Ovary (tissue), 9 donors: ENCODE data around the gene DCAF7. TPM values are rescaled to one million over a fixed set of nuclear protein-coding genes. Genes with fewer than 3 reads are reported as not detected.

Source experiments
- DNase-seq, 5 donors: peaks; one replicate each; pipeline ENCODE4 v3.0.0-alpha.2; 2019 to 2020
- H3K27ac ChIP-seq, 2 donors: fragments of 200-600 bp; one replicate each; pipeline versions ENCODE4 v1.5.1 to v1.8.0; 2019 to 2022
- H3K27me3 ChIP-seq: fragments of 200-600 bp; one replicate; pipeline ENCODE4 v1.8.0; 2022
- H3K36me3 ChIP-seq: fragments of 200-600 bp; sonication (generic); one replicate; pipeline ENCODE4 v1.5.1; 2019
- H3K4me1 ChIP-seq: one replicate; pipeline ENCODE4 v1.8.1; 2013; ENCODE audit warnings: mild to moderate bottlenecking, moderate library complexity; ENCODE audit not compliant: insufficient read depth
- H3K4me3 ChIP-seq: fragments of 200-600 bp; sonication (generic); one replicate; pipeline ENCODE4 v1.5.1; 2017
- H3K9me3 ChIP-seq, 2 donors: fragments of 200-600 bp in 1 of 2; sonication (generic) in 1 of 2; one replicate each; pipeline versions ENCODE4 v1.5.1 to v1.8.1; 2013 to 2019; ENCODE audit warnings: mild to moderate bottlenecking in 1 of 2, moderate library complexity in 1 of 2
- EP300 ChIP-seq: sonication (generic); formaldehyde crosslinking; IDR thresholded peaks from one replicate; pipeline ENCODE4 v1.6.1; 2017; ENCODE audit warnings: antibody characterized with exemption
- POLR2A ChIP-seq: fragments of 450-650 bp; IDR thresholded peaks from one replicate; pipeline ENCODE4 v1.6.1; 2017; ENCODE audit warnings: antibody characterized with exemption, mild to moderate bottlenecking, moderate library complexity
- WGBS, 3 donors: extraction: QIAGEN DNeasy Blood & Tissue Kit in 1 of 3; methylation state at CpG; one replicate each; pipeline versions ENCODE4 v1.1.5 to v1.1.7; 2013 to 2017; 5-methylcytosine and 5-hydroxymethylcytosine counted together
- intact Hi-C, 4 donors: fragments of 100-400 bp; cut with DNase I; formaldehyde crosslinking; loops; one replicate each; pipeline versions ENCODE4 v1.11.0 to v1.15.1; 2022 to 2023
- polyA plus RNA-seq, 2 donors: library from polyadenylated mRNA; stranded (reverse); fragments of 200-250 nt in 1 of 2; fragments of 350-450 nt in 1 of 2; fragmentation: Illumina TruSeq in 1 of 2; extraction: RNeasy Lipid Tissue Mini Kit (QIAGEN cat#74804) in 1 of 2; gene quantifications; one replicate each; pipeline ENCODE4 v1.2.3, GENCODE V29; 2013 to 2014
- total RNA-seq, 7 donors: library from RNA; depleted of rRNA in 2 of 7; stranded (reverse); fragments of >200 nt in 2 of 7; fragmentation: NEBNext Ultra II Directional in 3 of 7; extraction: Animal tissue kit (Norgen Biotek cat#: 25700) in 3 of 7; gene quantifications; one replicate each; pipeline versions ENCODE4 v1.1.0 to v1.2.4, GENCODE V29; 2016 to 2023
- TF ChIP-seq, protein P1 (sequence below), 3 donors: fragments of 450-650 bp in 2 of 3; fragments of 200-600 bp in 1 of 3; IDR thresholded peaks; one replicate each; pipeline versions ENCODE4 v1.5.1 to v1.8.0; 2016 to 2022; ENCODE audit warnings: antibody characterized with exemption in 3 of 3, mild to moderate bottlenecking in 1 of 3
- donor health status: DM: no; HTN: no; CAD: no; lungs with moderate emphysema.
- donor health status: DM: no; HTN: no; CAD: no.
- donor health status: Bipolar disorder and iron deficiency.
- donor health status: DM: yes; HTN: yes; CAD: no.
- donor health status: DM: no; HTN: no; CAD: no.
- donor health status: DM: yes; HTN: yes; CAD: no.

The DCAF7 gene
- total and polyA plus RNA-seq, 9 donors = 14.9 to 62.5 (median 49.7) TPM

DNA sequence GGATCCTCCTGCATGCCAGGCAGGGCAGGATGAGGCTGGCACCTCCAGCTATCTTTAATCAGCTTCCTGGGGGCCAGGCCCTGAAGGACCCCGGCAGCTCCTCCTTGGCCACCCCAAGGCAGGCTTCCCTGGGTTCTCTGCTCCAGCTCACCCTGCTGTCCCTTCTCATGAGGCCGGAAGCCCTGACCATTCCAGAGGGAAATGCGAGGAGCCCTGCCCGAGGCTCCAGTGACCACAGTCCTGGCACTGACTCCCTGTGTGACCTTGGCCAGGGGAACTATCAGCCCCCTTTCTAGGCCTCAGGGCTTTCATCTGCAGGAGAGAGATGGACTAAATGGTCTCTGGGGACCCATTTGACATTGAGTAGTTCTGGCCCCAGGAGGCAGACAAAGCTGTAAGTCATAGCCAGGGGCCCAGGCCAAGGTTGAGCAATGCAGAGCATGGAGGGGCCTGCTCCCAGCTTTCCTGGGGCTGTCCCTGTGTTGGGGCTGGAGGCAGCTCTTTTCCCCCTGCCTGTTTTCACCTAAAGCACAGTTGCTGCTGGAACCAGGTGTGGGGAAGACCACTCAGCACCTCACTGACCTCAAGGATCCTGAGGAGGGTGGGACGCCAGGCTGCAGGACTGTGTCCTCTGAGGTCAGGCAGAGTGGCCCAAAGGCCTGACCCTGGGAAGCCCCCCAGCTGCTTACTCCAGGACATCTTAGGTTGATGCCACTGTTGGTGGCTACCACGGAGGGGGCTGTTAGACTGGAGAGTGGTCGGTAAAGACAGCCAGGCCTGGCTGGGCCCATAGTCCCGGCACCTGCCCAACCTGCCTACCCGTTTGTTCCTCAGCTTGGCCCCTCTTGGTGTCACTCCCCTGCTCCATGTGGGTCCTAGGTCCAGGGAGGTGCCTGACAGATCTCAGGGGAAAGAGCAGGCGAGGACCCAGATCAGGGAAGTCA, 19.0 kb upstream of the DCAF7 start:
- Histone ChIP-seq H3K27ac (no peak overlapping the region), H3K36me3 (no peaks in the 10 kb centered on the region), H3K4me1 (no peaks in the 10 kb centered on the region), H3K27me3 (no peaks in the 10 kb centered on the region), H3K9me3 (no peaks in the 10 kb centered on the region), H3K4me3 (no peak overlapping the region)
- no peak for TF ChIP-seq EP300
- intact Hi-C loops = no loop called here
- 78 to 84% (median 84%) methylated on average over 10 of the region's 10 CpGs for WGBS, 3 donors
- DNase-seq = peak in 2 of 5 donors; percentile 31 to 45

DNA sequence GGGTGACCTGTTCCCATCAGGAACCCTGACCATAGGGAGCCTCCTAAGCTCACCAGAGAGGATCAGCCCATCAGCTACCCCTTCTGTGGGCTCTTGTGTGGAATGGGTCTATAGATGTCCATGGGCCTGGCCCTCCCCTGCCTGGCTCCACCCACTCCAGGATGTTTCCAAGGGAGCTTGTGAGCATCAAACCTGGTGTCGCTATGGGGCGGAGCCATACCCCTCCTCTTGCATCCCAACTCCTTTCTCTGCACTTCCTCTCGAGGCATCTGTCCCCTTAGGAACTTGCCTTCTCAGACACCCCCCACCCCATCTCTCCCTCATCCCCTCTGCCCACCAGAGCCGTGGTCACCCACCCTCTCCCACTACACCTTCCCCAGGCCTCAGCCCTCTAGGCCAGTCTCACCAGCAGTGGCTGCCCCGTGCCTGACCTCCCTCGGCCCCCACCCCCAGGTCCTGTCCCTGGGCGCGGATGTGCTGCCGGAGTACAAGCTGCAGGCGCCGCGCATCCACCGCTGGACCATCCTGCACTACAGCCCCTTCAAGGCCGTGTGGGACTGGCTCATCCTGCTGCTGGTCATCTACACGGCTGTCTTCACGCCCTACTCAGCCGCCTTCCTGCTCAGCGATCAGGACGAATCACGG, 16.7 kb upstream of the DCAF7 start:
- Histone ChIP-seq H3K27me3 (no peaks in the 10 kb centered on the region), H3K4me1 (no peaks in the 10 kb centered on the region), H3K4me3 (no peak overlapping the region), H3K36me3 (no peaks in the 10 kb centered on the region), H3K9me3 (no peaks in the 10 kb centered on the region), H3K27ac (no peak overlapping the region)
- DNase-seq = no peak
- intact Hi-C loops = no loop called here
- WGBS, 3 donors = 83 to 85% (median 85%) methylated on average over 19 to 20 of the region's 20 CpGs
- TF ChIP-seq EP300 = no peak
- no peak for TF ChIP-seq POLR2A
- TF ChIP-seq, protein P1, sequence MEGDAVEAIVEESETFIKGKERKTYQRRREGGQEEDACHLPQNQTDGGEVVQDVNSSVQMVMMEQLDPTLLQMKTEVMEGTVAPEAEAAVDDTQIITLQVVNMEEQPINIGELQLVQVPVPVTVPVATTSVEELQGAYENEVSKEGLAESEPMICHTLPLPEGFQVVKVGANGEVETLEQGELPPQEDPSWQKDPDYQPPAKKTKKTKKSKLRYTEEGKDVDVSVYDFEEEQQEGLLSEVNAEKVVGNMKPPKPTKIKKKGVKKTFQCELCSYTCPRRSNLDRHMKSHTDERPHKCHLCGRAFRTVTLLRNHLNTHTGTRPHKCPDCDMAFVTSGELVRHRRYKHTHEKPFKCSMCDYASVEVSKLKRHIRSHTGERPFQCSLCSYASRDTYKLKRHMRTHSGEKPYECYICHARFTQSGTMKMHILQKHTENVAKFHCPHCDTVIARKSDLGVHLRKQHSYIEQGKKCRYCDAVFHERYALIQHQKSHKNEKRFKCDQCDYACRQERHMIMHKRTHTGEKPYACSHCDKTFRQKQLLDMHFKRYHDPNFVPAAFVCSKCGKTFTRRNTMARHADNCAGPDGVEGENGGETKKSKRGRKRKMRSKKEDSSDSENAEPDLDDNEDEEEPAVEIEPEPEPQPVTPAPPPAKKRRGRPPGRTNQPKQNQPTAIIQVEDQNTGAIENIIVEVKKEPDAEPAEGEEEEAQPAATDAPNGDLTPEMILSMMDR (IDR thresholded peaks at IDR 0.05) = no peak

DNA sequence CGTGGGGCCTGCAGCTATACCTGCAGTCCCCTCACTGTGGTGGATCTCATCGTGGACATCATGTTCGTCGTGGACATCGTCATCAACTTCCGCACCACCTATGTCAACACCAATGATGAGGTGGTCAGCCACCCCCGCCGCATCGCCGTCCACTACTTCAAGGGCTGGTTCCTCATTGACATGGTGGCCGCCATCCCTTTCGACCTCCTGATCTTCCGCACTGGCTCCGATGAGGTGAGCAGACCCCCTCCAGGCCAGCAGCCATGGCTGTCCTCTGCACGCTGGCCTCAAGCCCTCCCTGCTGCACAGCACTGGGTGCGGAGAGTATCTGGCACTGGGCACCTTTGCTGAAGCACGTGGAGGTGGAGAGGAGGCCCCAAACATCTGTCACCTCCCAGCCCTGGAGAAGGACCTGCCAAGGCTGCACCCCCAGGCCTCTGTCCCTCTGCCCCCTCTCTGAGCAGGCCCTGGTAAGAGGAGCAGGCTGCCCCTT, 16.2 kb upstream of the DCAF7 start:
- 90 to 92% (median 90%) methylated on average over 17 of the region's 17 CpGs for WGBS, 3 donors
- no peaks in the 10 kb centered on the region for H3K36me3 ChIP-seq

DNA sequence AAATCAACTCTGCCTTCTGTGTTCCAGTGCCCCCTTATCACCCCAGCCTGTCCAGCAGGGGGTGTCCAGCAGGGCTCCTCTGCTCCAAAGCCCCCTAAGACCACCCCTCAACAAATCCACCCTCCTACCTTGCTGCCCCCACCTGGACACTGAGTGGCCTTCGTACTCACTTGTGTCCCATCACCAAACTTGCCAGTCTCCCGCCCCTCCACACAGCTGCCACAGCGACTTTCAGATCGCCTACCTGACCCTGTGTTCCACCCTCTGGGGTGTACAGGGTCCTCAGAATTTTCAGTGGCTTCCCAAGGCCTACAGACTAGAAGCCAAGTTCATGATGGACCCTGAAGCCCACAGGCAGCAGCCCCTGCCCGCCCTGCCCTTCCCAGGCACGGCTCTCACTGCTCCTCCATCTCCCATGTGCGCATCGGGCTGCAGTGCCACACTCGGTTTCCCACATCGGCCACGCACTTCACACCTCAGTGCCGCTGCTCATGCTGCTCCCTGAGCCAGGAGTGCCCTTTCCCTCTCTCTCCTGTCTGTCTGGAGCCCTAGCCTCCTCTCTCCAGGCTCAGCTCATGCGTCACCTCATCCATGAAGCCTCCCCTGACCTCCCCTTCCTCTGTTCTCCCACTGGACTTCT, 15.3 kb upstream of the DCAF7 start:
- 82 to 86% (median 85%) methylated on average over 13 of the region's 13 CpGs for WGBS, 3 donors

More for the DNA sequence above, 16.2 kb upstream of the DCAF7 start:
- H3K4me1 ChIP-seq = no peaks in the 10 kb centered on the region
- H3K27ac ChIP-seq = no peak overlapping the region
- H3K27me3 ChIP-seq = no peaks in the 10 kb centered on the region
- intact Hi-C loops = no loop called here
- H3K4me3 ChIP-seq = no peak overlapping the region
- DNase-seq = no peak
- no peaks in the 10 kb centered on the region for H3K9me3 ChIP-seq
- TF ChIP-seq, protein P1 (IDR thresholded peaks at IDR 0.05) = no peak
- TF ChIP-seq EP300 (no peak), POLR2A (no peak)

More for the DNA sequence above, 15.3 kb upstream of the DCAF7 start:
- H3K27me3 ChIP-seq = no peaks in the 10 kb centered on the region
- intact Hi-C loops = no loop called here
- no peak for DNase-seq
- H3K36me3 ChIP-seq = no peaks in the 10 kb centered on the region
- TF ChIP-seq, protein P1 (IDR thresholded peaks at IDR 0.05) = no peak
- TF ChIP-seq EP300 (no peak), POLR2A (no peak)
- H3K27ac ChIP-seq = no peak overlapping the region
- H3K4me1 ChIP-seq = no peaks in the 10 kb centered on the region
- no peak overlapping the region for H3K4me3 ChIP-seq
- H3K9me3 ChIP-seq = no peaks in the 10 kb centered on the region
